Stomach (tissue), 4 donors: ENCODE results near the gene RPE.

Experiments
- CTCF ChIP-seq, 7 experiments: fragments of 450-650 bp in 4 of 7; fragments of 200-600 bp in 3 of 7; sonication (generic) in 3 of 7; IDR thresholded peaks; one replicate each; pipeline ENCODE4 v1.5.1; 2016 to 2019; ENCODE audit warnings: antibody characterized with exemption in 7 of 7, control low read depth in 2 of 7, mild to moderate bottlenecking in 1 of 7
- POLR2A ChIP-seq, 4 donors: fragments of 450-650 bp; IDR thresholded peaks; one replicate each; pipeline ENCODE4 v1.6.1; 2016; ENCODE audit warnings: antibody characterized with exemption in 4 of 4, control low read depth in 2 of 4, mild to moderate bottlenecking in 1 of 4, moderate library complexity in 1 of 4
- POLR2AphosphoS5 ChIP-seq, 3 donors: sonication (generic); formaldehyde crosslinking; IDR thresholded peaks; one replicate each; pipeline ENCODE4 v1.6.1; 2016; ENCODE audit warnings: antibody characterized with exemption in 3 of 3

- TF ChIP-seq POLR2A (IDR thresholded peaks at IDR 0.05), result no peak
- TF ChIP-seq CTCF (IDR thresholded peaks at IDR 0.05), result no peak
- TF ChIP-seq POLR2AphosphoS5 (IDR thresholded peaks at IDR 0.05), result no peak
These were observed 53.4 kb downstream of the RPE start for GRCh38 chr2:210055825-210056224.
